HepG2 (cell line): ENCODE measurements around the gene SQOR. TPM values are rescaled to one million over a fixed set of nuclear protein-coding genes. Genes with fewer than 3 reads are reported as not detected.

Experiments used
- ATAC-seq: fragments of 200-7000 bp; cut with Tn5 transposase; 3 replicates; pipeline ENCODE4 v1.9.1; 2020; ENCODE audit warnings: mild to moderate bottlenecking, moderate library complexity
- BruUV-seq: library from RNA; stranded (reverse); fragments of 400-500 nt; replicated peaks from 2 replicates; lab custom pipeline; 2021; lab: Mats Ljungman, UMichigan
- CTCF ChIA-PET: fragments of 300-600 bp; formaldehyde crosslinking; extraction: SDS; loops from one replicate; lab custom pipeline; 2021; ENCODE audit warnings: low total read pairs, inconsistent platforms, low intra/inter-chr PET ratio; lab: Yijun Ruan, JAX
- POLR2A ChIA-PET: fragments of 350-600 bp; sonication (Branson Sonifier 250); formaldehyde crosslinking; loops from one replicate; lab custom pipeline; 2020; ENCODE audit warnings: antibody characterized with exemption, inconsistent platforms; lab: Yijun Ruan, JAX
- DNase-seq: peaks from one replicate; pipeline ENCODE4 v3.0.0-alpha.2; 2015; ENCODE audit warnings: low spot score
- FAIRE-seq: peaks from 3 replicates; lab custom pipeline; 2011; peaks lifted over from hg19 to GRCh38; lab: Jason Lieb, UNC
- H2AFZ ChIP-seq: one replicate; pipeline ENCODE4 v1.6.1; 2011; ENCODE audit warnings: low read length, inconsistent platforms
- H3K27ac ChIP-seq: fragments of 300-600 bp; 3 replicates; pipeline ENCODE4 v1.8.0; 2011; ENCODE audit warnings: mixed run types, mild to moderate bottlenecking, mixed read lengths, low read length, inconsistent platforms; ENCODE audit not compliant: insufficient read depth; ENCODE audit errors: extremely low read length
- H3K27me3 ChIP-seq, 2 experiments: fragments of 200-600 bp in 1 of 2; 2 replicates in 1 of 2; 3 replicates in 1 of 2; pipeline versions ENCODE4 v1.6.0 to v1.8.0; 2011; ENCODE audit warnings: low read length in 2 of 2, mild to moderate bottlenecking in 2 of 2, moderate library complexity in 2 of 2, inconsistent platforms in 1 of 2; ENCODE audit not compliant: insufficient read depth in 2 of 2, control insufficient read depth in 1 of 2
- H3K36me3 ChIP-seq, 2 experiments: fragments of 200-600 bp in 1 of 2; replicated peaks in 1 of 2; 2 replicates in 1 of 2; 3 replicates in 1 of 2; pipeline versions ENCODE4 v1.5.1 to v1.8.0; 2011; ENCODE audit warnings: low read length in 2 of 2, inconsistent platforms in 1 of 2; ENCODE audit not compliant: insufficient read depth in 2 of 2, control insufficient read depth in 1 of 2
- H3K4me1 ChIP-seq: 2 replicates; pipeline ENCODE4 v1.5.1; 2012; ENCODE audit warnings: low read length, inconsistent platforms; ENCODE audit not compliant: insufficient read depth
- H3K4me2 ChIP-seq: 2 replicates; pipeline ENCODE4 v1.6.0; 2011; ENCODE audit warnings: low read depth, low read length, inconsistent platforms
- H3K4me3 ChIP-seq, 3 experiments: fragments of 200-600 bp in 1 of 3; sonication (generic), shearing (Covaris generic) in 1 of 3; replicated peaks in 1 of 3; 2 replicates each; pipeline ENCODE4 v1.5.1; 2011 to 2016; ENCODE audit warnings: low read length in 3 of 3, inconsistent platforms in 2 of 3, low read depth in 2 of 3, mild to moderate bottlenecking in 2 of 3, control low read depth in 1 of 3, mixed read lengths in 1 of 3; ENCODE audit not compliant: insufficient read depth in 1 of 3
- H3K79me2 ChIP-seq: one replicate; pipeline ENCODE4 v1.6.1; 2011; ENCODE audit warnings: low read length, inconsistent platforms; ENCODE audit not compliant: insufficient read depth
- H3K9ac ChIP-seq: 2 replicates; pipeline ENCODE4 v1.6.0; 2011; ENCODE audit warnings: mild to moderate bottlenecking, low read depth, low read length, inconsistent platforms; ENCODE audit not compliant: insufficient read depth
- H3K9me3 ChIP-seq: 2 replicates; pipeline ENCODE4 v1.5.1; 2012; ENCODE audit warnings: mild to moderate bottlenecking, low read length
- H4K20me1 ChIP-seq: 2 replicates; pipeline ENCODE4 v1.6.0; 2011; ENCODE audit warnings: inconsistent platforms, mild to moderate bottlenecking, low read length, moderate library complexity; ENCODE audit not compliant: insufficient read depth
- DPF2 ChIP-seq: sonication (generic); formaldehyde crosslinking; IDR thresholded peaks from 2 replicates; pipeline ENCODE4 v1.4.0; 2020; ENCODE audit warnings: mild to moderate bottlenecking, low read depth, missing genetic modification reagents, borderline replicate concordance
- FIP1L1 ChIP-seq: fragments of 200-400 bp; formaldehyde crosslinking; IDR thresholded peaks from 2 replicates; pipeline ENCODE4 v1.6.1; 2018; ENCODE audit warnings: low read depth, mild to moderate bottlenecking, low read length, moderate library complexity, borderline replicate concordance; ENCODE audit not compliant: insufficient read depth
- FOXK2 ChIP-seq: fragments of 450-650 bp; IDR thresholded peaks from 2 replicates; pipeline ENCODE4 v1.6.1; 2016
- ISX ChIP-seq: sonication (generic); formaldehyde crosslinking; conservative IDR thresholded peaks from 2 replicates; pipeline ENCODE4 v1.5.0; 2020; ENCODE audit warnings: missing genetic modification reagents
- LBX2 ChIP-seq: sonication (generic); formaldehyde crosslinking; IDR thresholded peaks from 2 replicates; pipeline ENCODE4 v1.5.0; 2020; ENCODE audit warnings: missing genetic modification reagents, mild to moderate bottlenecking, borderline replicate concordance
- MLLT10 ChIP-seq: sonication (generic); formaldehyde crosslinking; IDR thresholded peaks from 2 replicates; pipeline ENCODE4 v1.4.0; 2020; ENCODE audit warnings: missing genetic modification reagents
- PLSCR1 ChIP-seq: sonication (generic); formaldehyde crosslinking; IDR thresholded peaks from 2 replicates; pipeline ENCODE4 v1.5.0; 2020; ENCODE audit warnings: missing genetic modification reagents, mild to moderate bottlenecking, borderline replicate concordance
- SAP130 ChIP-seq: IDR thresholded peaks from 2 replicates; pipeline ENCODE4 v1.6.1; 2016; ENCODE audit warnings: low read depth
- SATB2 ChIP-seq: sonication (generic); formaldehyde crosslinking; IDR thresholded peaks from 2 replicates; pipeline ENCODE4 v1.5.0; 2020; ENCODE audit warnings: missing genetic modification reagents
- THAP9 ChIP-seq: sonication (generic); formaldehyde crosslinking; IDR thresholded peaks from 2 replicates; pipeline ENCODE4; 2020; ENCODE audit warnings: missing genetic modification reagents, mild to moderate bottlenecking, borderline replicate concordance
- ZBTB25 ChIP-seq: IDR thresholded peaks from 2 replicates; pipeline ENCODE4 v1.6.1; 2018; ENCODE audit warnings: missing genetic modification reagents
- ZFP82 ChIP-seq: sonication (generic); formaldehyde crosslinking; IDR thresholded peaks from 2 replicates; pipeline ENCODE4 v1.5.1; 2020; ENCODE audit warnings: mild to moderate bottlenecking, missing genetic modification reagents, borderline replicate concordance
- ZNF235 ChIP-seq: sonication (generic); formaldehyde crosslinking; IDR thresholded peaks from 2 replicates; pipeline ENCODE4 v1.8.1; 2023; ENCODE audit warnings: mild to moderate bottlenecking, missing genetic modification reagents, borderline replicate concordance
- ZNF674 ChIP-seq: sonication (generic); formaldehyde crosslinking; IDR thresholded peaks from 2 replicates; pipeline ENCODE4 v1.5.0; 2020; ENCODE audit warnings: low read depth, mild to moderate bottlenecking, missing genetic modification reagents
- ZNF710 ChIP-seq: sonication (generic); formaldehyde crosslinking; IDR thresholded peaks from 2 replicates; pipeline ENCODE4 v1.5.0; 2020; ENCODE audit warnings: mild to moderate bottlenecking, missing genetic modification reagents, borderline replicate concordance
- WGBS: methylation state at CpG from one replicate; pipeline ENCODE4 v1.1.6; 2017; ENCODE audit warnings: low lambda C conversion rate; 5-methylcytosine and 5-hydroxymethylcytosine counted together
- in situ Hi-C: cut with HindIII; loops from 2 replicates; pipeline ENCODE4 v1.10.0; 2017; ENCODE audit warnings: low pct_unique_long_range_greater_than_20kb; ENCODE audit not compliant: extremely low pct_ligation_motif_present
- intact Hi-C: fragments of 100-400 bp; cut with micrococcal nuclease; formaldehyde crosslinking; loops from one replicate; pipeline ENCODE4 v1.10.0; 2022; ENCODE audit not compliant: unreplicated experiment
- polyA plus RNA-seq, 8 experiments: library from polyadenylated mRNA; depleted of rRNA in 3 of 8; stranded (reverse) in 7 of 8; unstranded in 1 of 8; fragments of >200 nt; fragmentation: Illumina TruSeq in 4 of 8; extraction: Trizol in 4 of 8; gene quantifications; 2 replicates each; pipeline versions ENCODE4 v1.2.1 to v1.2.3, GENCODE V29; 2011 to 2016; ENCODE audit warnings: low read depth in 4 of 8, missing spikeins in 1 of 8, mixed read lengths in 1 of 8; ENCODE audit not compliant: insufficient read depth in 1 of 8
- total RNA-seq, 5 experiments: library from RNA; depleted of rRNA; stranded (reverse); fragments of >200 nt; fragmentation: Illumina TruSeq; extraction: Trizol; gene quantifications; 2 replicates each; pipeline ENCODE4 v1.2.3, GENCODE V29; 2016; ENCODE audit warnings: low read depth in 1 of 5

SQOR gene
- total and polyA plus RNA-seq, 2 of the 13 experiments (the other 11 are each of a cell fraction or from before 2014, with no cell fraction given) = 19.3 to 19.4 TPM

- ATAC-seq (peak; percentile 97), FAIRE-seq (peak; percentile 89), DNase-seq (peak; percentile 91)
- intact Hi-C loops = loop anchor here (1.0 to 10.0 kb wide), 3 partner anchors 48 to 385 kb away; partner anchors contain the start of gene SQOR
- POLR2A ChIA-PET = interaction anchor here (0.6 to 2.8 kb wide), 15 partner anchors 9 to 387 kb away, joined by 3 to 27 read pairs (median 4); partner anchors contain the start of genes SLC30A4 and SQOR
- CTCF ChIA-PET = interaction anchor here (0.6 kb wide), 1 partner anchor 377 kb away, joined by 3 read pairs; no protein-coding TSS in a partner anchor
- H3K79me2 ChIP-seq = peaks cover 46% of the 10 kb centered on the region
- H3K27ac ChIP-seq = peak within 1 kb of the TSS; percentile 97
- no peaks in the 10 kb centered on the region for H3K9me3 ChIP-seq
- H4K20me1 ChIP-seq = no peaks in the 10 kb centered on the region; the same call in 1 of the 2 replicates
- in situ Hi-C loops = loop anchor here (5.0 kb wide), 1 partner anchor 185 kb away; a partner anchor contains a TSS
- no TSS peak for BruUV-seq
- H3K4me1 ChIP-seq = peaks cover 33% of the 10 kb centered on the region
- H3K4me3 ChIP-seq = peak within 1 kb of the TSS; percentile 81 to 96 (median 82)
- peak within 1 kb of the TSS; percentile 91 for H3K4me2 ChIP-seq
- H3K9ac ChIP-seq = peak within 1 kb of the TSS; percentile 96
- 0% methylated on average over 5 of the region's 62 CpGs for WGBS
- peak within 1 kb of the TSS; percentile 43 for H2AFZ ChIP-seq
- H3K36me3 ChIP-seq = peaks cover 0 to 3% of the 10 kb centered on the region in 2 experiments; a peak in 1 of 5 replicates
- no peaks in the 10 kb centered on the region; a peak in 1 of 5 replicates for H3K27me3 ChIP-seq
- peak; percentile 32; the same call in 1 of the 2 replicates for TF ChIP-seq LBX2
- TF ChIP-seq ZNF710 (CRISPR knock-in tag) = no peak
- TF ChIP-seq MLLT10 = no peak
- TF ChIP-seq ZNF235 (CRISPR knock-in tag) = no peak
- TF ChIP-seq SATB2 (CRISPR knock-in tag) = no peak
- peak; percentile 69; the same call in 1 of the 2 replicates for TF ChIP-seq ZBTB25 (CRISPR knock-in tag)
- TF ChIP-seq FIP1L1 = 0 out of 2 replicates have a peak, but pooled peaks have one; percentile 66
- TF ChIP-seq THAP9 (CRISPR knock-in tag) = peak; percentile 99
- no peak for TF ChIP-seq FOXK2
- peak; percentile 94 for TF ChIP-seq SAP130 (CRISPR knock-in tag)
- no peak; the same call in 1 of the 2 replicates for TF ChIP-seq DPF2 (CRISPR knock-in tag)
- TF ChIP-seq PLSCR1 (CRISPR knock-in tag) = no peak
- TF ChIP-seq ISX (CRISPR knock-in tag) = no peak
- TF ChIP-seq ZNF674 (CRISPR knock-in tag) = no peak
- no peak; the same call in 1 of the 2 replicates for TF ChIP-seq ZFP82 (CRISPR knock-in tag)
Observed at GRCh38 chr15:45587095-45587862, 47.5 kb upstream of the SQOR start, which contains the start of gene BLOC1S6. Gene BLOC1S6, plus strand, starts transcription at chr15:45587379. Its CDS starts 65 bp downstream, at chr15:45587444.
